GM19239 (cell line): ENCODE data around the gene AFF3.
"Not testable (repeated sequence)": the region's sequence is repeated elsewhere in the genome, so short reads cannot be mapped to it uniquely, and the experiment has no call there.

Experiments
- DNase-seq: peaks from one replicate; pipeline ENCODE4 v3.0.0; 2011; ENCODE audit warnings: low spot score; ENCODE audit not compliant: insufficient read length
- FAIRE-seq: peaks from 2 replicates; lab custom pipeline; 2011; peaks lifted over from hg19 to GRCh38; lab: Jason Lieb, UNC

The AFF3 gene

GRCh38 chr2:100082302-100082978 lies 60.0 kb downstream of the AFF3 start:
- not testable (repeated sequence) for DNase-seq, FAIRE-seq

- DNase-seq (no peak), FAIRE-seq (no peak)
Observed at GRCh38 chr2:100077935-100078334, 64.5 kb downstream of the AFF3 start.

- FAIRE-seq, result no peak
Observed at GRCh38 chr2:100077456-100077855, 64.9 kb downstream of the AFF3 start.

GRCh38 chr2:100075532-100075931 lies 66.9 kb downstream of the AFF3 start:
- no peak for DNase-seq

More at GRCh38 chr2:100077456-100077855, 64.9 kb downstream of the AFF3 start:
- no peak for DNase-seq

GRCh38 chr2:100073110-100073509 lies 69.3 kb downstream of the AFF3 start:
- FAIRE-seq (no peak), DNase-seq (no peak)

More at GRCh38 chr2:100075532-100075931, 66.9 kb downstream of the AFF3 start:
- FAIRE-seq, result no peak

- FAIRE-seq, result no peak
- no peak for DNase-seq
Observed at GRCh38 chr2:100072503-100072902, 69.9 kb downstream of the AFF3 start.

GRCh38 chr2:100071335-100072043 lies 70.9 kb downstream of the AFF3 start:
- FAIRE-seq, result no peak
- DNase-seq, result no peak

- FAIRE-seq (no peak), DNase-seq (no peak)
Observed at GRCh38 chr2:100070078-100070477, 72.3 kb downstream of the AFF3 start.

- DNase-seq (no peak), FAIRE-seq (no peak)
Observed at GRCh38 chr2:100068395-100068794, 74.0 kb downstream of the AFF3 start.

- no peak for DNase-seq
- FAIRE-seq, result no peak
Observed at GRCh38 chr2:100067784-100068183, 74.6 kb downstream of the AFF3 start.

- DNase-seq (no peak), FAIRE-seq (no peak)
Observed at GRCh38 chr2:100066856-100067255, 75.5 kb downstream of the AFF3 start.

GRCh38 chr2:100066246-100066645 lies 76.1 kb downstream of the AFF3 start:
- FAIRE-seq, result no peak
- DNase-seq, result no peak

- no peak for FAIRE-seq
Observed at GRCh38 chr2:100064592-100065428, 77.6 kb downstream of the AFF3 start.

GRCh38 chr2:100064165-100064564 lies 78.2 kb downstream of the AFF3 start:
- FAIRE-seq (no peak), DNase-seq (no peak)

More at GRCh38 chr2:100064592-100065428, 77.6 kb downstream of the AFF3 start:
- no peak for DNase-seq

- DNase-seq (no peak), FAIRE-seq (no peak)
Observed at GRCh38 chr2:100063459-100063953, 78.9 kb downstream of the AFF3 start.

- no peak for FAIRE-seq
Observed at GRCh38 chr2:100062336-100062735, 80.1 kb downstream of the AFF3 start.

GRCh38 chr2:100060875-100061274 lies 81.5 kb downstream of the AFF3 start:
- DNase-seq (no peak), FAIRE-seq (no peak)

More at GRCh38 chr2:100062336-100062735, 80.1 kb downstream of the AFF3 start:
- DNase-seq, result no peak

- FAIRE-seq, result no peak
- DNase-seq, result no peak
Observed at GRCh38 chr2:100059638-100060037, 82.8 kb downstream of the AFF3 start.

- no peak for DNase-seq
- no peak for FAIRE-seq
Observed at GRCh38 chr2:100057901-100058261, 84.5 kb downstream of the AFF3 start.

- DNase-seq (no peak), FAIRE-seq (no peak)
Observed at GRCh38 chr2:100054426-100054825, 88.0 kb downstream of the AFF3 start.
